Coronary artery (tissue), 2 donors: ENCODE data around the gene HDAC7.

Experiments used
- DNase-seq: peaks from one replicate; pipeline ENCODE4 v3.0.0-alpha.2; 2017; ENCODE audit warnings: low spot score
- H3K27ac ChIP-seq, 2 donors: fragments of 200-600 bp; sonication (generic); one replicate each; pipeline ENCODE4 v1.5.1; 2016 to 2019
- H3K4me3 ChIP-seq: fragments of 200-600 bp; sonication (generic); 2 replicates; pipeline ENCODE4 v1.5.1; 2016; ENCODE audit warnings: mild to moderate bottlenecking, moderate library complexity
- TF ChIP-seq, protein P1 (sequence below): fragments of 200-600 bp; sonication (generic); IDR thresholded peaks from one replicate; pipeline ENCODE4 v1.5.1; 2019; ENCODE audit warnings: antibody characterized with exemption

The HDAC7 gene

GRCh38 chr12:47819896-47820630 is at the start of gene HDAC7:
Gene HDAC7, minus strand, starts transcription at chr12:47819903. Its CDS starts 118 bp downstream, at chr12:47819785.
- H3K4me3 ChIP-seq = peak within 1 kb of the TSS; percentile 94
- H3K27ac ChIP-seq = peak within 1 kb of the TSS; percentile 96 to 100
- peak; percentile 91 for DNase-seq
- TF ChIP-seq, protein P1, sequence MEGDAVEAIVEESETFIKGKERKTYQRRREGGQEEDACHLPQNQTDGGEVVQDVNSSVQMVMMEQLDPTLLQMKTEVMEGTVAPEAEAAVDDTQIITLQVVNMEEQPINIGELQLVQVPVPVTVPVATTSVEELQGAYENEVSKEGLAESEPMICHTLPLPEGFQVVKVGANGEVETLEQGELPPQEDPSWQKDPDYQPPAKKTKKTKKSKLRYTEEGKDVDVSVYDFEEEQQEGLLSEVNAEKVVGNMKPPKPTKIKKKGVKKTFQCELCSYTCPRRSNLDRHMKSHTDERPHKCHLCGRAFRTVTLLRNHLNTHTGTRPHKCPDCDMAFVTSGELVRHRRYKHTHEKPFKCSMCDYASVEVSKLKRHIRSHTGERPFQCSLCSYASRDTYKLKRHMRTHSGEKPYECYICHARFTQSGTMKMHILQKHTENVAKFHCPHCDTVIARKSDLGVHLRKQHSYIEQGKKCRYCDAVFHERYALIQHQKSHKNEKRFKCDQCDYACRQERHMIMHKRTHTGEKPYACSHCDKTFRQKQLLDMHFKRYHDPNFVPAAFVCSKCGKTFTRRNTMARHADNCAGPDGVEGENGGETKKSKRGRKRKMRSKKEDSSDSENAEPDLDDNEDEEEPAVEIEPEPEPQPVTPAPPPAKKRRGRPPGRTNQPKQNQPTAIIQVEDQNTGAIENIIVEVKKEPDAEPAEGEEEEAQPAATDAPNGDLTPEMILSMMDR = no peak

DNA sequence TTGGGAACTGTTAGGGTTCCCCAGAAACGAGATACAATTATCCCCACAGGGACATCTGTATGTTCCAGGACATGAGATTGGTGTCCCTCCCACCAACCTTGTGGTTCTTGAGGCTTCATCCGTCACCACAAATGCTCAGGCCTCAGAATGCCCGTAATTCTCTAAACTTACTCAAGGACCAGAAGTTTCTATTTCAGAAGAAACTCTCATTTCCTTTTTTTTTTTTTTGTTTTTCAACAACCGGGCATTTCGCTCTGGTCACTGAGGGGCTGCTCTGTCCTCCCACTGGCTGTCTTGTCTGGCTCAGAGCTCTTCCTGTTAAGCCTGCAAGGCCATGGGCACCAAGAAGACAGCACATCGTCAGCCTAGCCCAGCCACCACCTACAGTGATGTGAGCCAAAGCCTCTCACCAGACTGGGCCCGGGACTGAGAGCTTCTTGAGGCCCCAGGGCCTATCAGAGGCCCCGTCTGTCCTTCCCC is 48.9 kb upstream of the HDAC7 start:
- TF ChIP-seq, protein P1 = no peak
- DNase-seq = no peak
- no peak overlapping the region for H3K27ac ChIP-seq
- no peak overlapping the region for H3K4me3 ChIP-seq

GRCh38 chr12:47868041-47868440 is 48.3 kb upstream of the HDAC7 start:
- Histone ChIP-seq H3K27ac (no peak overlapping the region), H3K4me3 (no peak overlapping the region)
- TF ChIP-seq, protein P1 = no peak
- no peak for DNase-seq

DNA sequence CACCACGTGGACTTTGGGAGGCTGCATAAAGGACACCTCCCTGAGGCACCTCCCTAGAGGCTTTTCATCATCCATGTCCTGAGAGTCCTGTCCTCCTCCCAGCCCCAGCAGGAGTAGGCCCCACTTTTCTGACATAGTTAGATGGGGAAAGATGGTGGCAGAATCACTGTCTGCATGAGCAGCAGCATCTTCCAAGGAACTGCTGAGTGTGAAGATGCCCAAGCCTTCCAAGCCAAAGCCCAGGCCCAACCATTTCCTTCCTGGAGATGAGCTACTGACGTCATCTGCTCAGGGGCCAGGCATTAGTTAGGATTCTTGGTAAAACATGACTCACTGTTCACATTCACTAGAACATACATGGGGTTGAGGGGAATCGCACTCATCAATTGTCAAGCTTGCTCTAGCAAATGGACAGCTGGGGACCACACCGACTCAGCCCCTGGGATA is 47.8 kb upstream of the HDAC7 start:
- TF ChIP-seq, protein P1 = no peak
- H3K27ac ChIP-seq = no peak overlapping the region
- H3K4me3 ChIP-seq = no peak overlapping the region
- DNase-seq = no peak

DNA sequence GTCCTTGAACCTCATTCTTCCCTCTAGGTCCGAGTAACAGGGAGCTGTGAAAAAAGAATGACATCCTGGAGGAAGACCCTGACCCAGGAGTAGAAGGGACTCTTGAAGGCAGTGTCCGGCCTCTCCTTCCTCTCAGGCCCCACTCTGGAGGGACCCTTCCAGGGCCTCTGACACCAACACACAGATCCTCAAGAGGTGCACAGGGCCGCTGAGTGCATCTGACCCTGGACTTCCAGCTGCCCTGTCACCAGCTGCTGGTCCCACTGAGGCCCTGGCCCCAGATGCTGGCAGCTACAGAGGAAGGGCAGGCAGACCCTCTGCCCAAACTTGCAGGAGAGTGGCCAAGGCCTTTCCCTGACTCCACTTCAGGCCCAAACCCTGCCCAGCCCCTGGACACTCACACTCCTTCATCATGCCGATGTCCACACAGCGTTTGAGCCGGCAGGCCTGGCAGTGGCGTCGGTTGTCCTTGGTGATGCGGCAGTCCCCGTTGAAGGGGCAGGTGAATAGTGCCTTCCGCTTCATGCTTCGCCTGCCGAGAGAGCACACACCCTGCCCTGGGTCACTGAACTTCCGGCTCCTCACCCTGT is 45.0 kb upstream of the HDAC7 start:
- Histone ChIP-seq H3K4me3 (no peak overlapping the region), H3K27ac (no peak overlapping the region)
- TF ChIP-seq, protein P1 = no peak
- DNase-seq = no peak

- no peak overlapping the region for H3K4me3 ChIP-seq
- DNase-seq = no peak
- H3K27ac ChIP-seq = no peak overlapping the region
- TF ChIP-seq, protein P1 = no peak
Observed at GRCh38 chr12:47863985-47864384, 44.3 kb upstream of the HDAC7 start.

- no peak overlapping the region for H3K4me3 ChIP-seq
- no peak for DNase-seq
- TF ChIP-seq, protein P1 = no peak
- H3K27ac ChIP-seq = no peak overlapping the region
Observed at GRCh38 chr12:47863467-47863866, 43.8 kb upstream of the HDAC7 start.
